RWPE2 (cell line): ENCODE data around the gene LDB3.

Source experiments
- ATAC-seq: fragments of 200-7000 bp; cut with Tn5 transposase; 3 replicates; pipeline ENCODE4 v1.9.1; 2021; ENCODE audit warnings: low read depth
- DNase-seq: peaks from one replicate; pipeline ENCODE4 v3.0.0-alpha.2; 2020; ENCODE audit warnings: low spot score
- H3K27ac ChIP-seq: fragments of 450-650 bp; 2 replicates; pipeline ENCODE4 v1.5.1; 2017; ENCODE audit warnings: mild to moderate bottlenecking; ENCODE audit not compliant: poor library complexity, severe bottlenecking
- H3K27me3 ChIP-seq: fragments of 250-450 bp; sonication (Bioruptor Pico); 2 replicates; pipeline ENCODE4 v1.5.1; 2021; ENCODE audit warnings: mild to moderate bottlenecking, moderate library complexity; ENCODE audit not compliant: insufficient read depth, poor library complexity, severe bottlenecking
- H3K36me3 ChIP-seq: fragments of 250-450 bp; sonication (Bioruptor Pico); 2 replicates; pipeline ENCODE4 v1.5.1; 2020; ENCODE audit warnings: low read depth, mild to moderate bottlenecking, moderate library complexity
- H3K4me1 ChIP-seq: fragments of 250-450 bp; sonication (Bioruptor Pico); 2 replicates; pipeline ENCODE4 v1.5.1; 2021; ENCODE audit warnings: mild to moderate bottlenecking, moderate library complexity; ENCODE audit not compliant: insufficient read depth, poor library complexity, severe bottlenecking
- H3K4me3 ChIP-seq: fragments of 250-450 bp; sonication (Bioruptor Pico); 2 replicates; pipeline ENCODE4 v1.5.1; 2021; ENCODE audit warnings: mild to moderate bottlenecking, moderate library complexity; ENCODE audit not compliant: severe bottlenecking
- H3K9me3 ChIP-seq: fragments of 250-450 bp; sonication (Bioruptor Pico); 2 replicates; pipeline ENCODE4 v1.5.1; 2021; ENCODE audit warnings: mild to moderate bottlenecking, moderate library complexity; ENCODE audit not compliant: severe bottlenecking
- CTCF ChIP-seq: fragments of 450-650 bp; IDR thresholded peaks from one replicate; pipeline ENCODE4 v1.5.1; 2017; ENCODE audit warnings: mild to moderate bottlenecking, moderate library complexity; ENCODE audit not compliant: poor library complexity, severe bottlenecking

Gene LDB3

GRCh38 chr10:86744067-86744725 is 75.9 kb downstream of the LDB3 start:
- no peaks in the 10 kb centered on the region for H3K9me3 ChIP-seq
- H3K27me3 ChIP-seq = no peaks in the 10 kb centered on the region
- no peak for ATAC-seq
- no peak overlapping the region for H3K27ac ChIP-seq
- no peak for DNase-seq
- no peak for TF ChIP-seq CTCF
- H3K4me3 ChIP-seq = no peak overlapping the region
- no peaks in the 10 kb centered on the region for H3K36me3 ChIP-seq
- no peaks in the 10 kb centered on the region for H3K4me1 ChIP-seq

DNA sequence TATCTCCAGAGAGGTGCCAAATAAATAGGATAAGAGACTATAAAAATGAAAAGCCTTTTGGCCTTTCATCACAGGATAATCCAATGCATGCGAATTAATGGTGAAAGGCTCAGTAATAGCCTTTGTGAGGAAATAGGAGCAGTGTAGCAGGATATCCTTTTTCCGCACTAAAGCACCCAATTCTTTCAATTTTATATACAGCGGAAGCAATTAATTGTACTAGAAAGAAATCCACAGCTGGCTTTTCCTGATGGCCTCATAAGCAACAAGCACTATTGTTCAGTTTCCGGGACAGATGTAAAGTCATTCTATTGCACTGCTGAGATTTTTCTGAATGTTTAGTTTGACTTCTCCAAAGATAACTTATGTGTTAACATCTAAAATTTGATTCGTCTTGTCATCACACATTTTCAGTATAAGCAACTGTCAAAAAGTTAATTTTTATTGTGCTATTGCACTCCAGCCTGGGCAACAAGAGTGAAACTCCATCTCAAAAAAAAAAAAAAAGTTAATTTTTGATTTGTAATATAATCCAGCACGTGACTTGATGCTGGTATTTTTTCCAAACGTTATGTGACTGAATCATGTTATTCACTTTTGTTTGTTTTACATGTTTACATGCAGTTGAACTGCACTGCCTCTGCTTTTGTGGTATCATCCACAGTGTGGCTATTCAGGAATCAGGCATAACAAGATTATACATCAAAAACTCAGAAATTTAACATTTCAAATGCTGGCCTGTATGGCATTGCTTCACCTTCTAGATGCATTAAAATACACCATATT is 79.7 kb downstream of the LDB3 start:
- Histone ChIP-seq H3K4me3 (no peak overlapping the region), H3K36me3 (no peaks in the 10 kb centered on the region), H3K4me1 (no peaks in the 10 kb centered on the region), H3K9me3 (no peaks in the 10 kb centered on the region), H3K27me3 (no peaks in the 10 kb centered on the region), H3K27ac (no peak overlapping the region)
- DNase-seq (no peak), ATAC-seq (no peak)
- no peak for TF ChIP-seq CTCF

- ATAC-seq (no peak), DNase-seq (no peak)
- Histone ChIP-seq H3K27ac (no peak overlapping the region), H3K4me3 (no peak overlapping the region), H3K9me3 (no peaks in the 10 kb centered on the region), H3K4me1 (peaks cover 5% of the 10 kb centered on the region), H3K27me3 (no peaks in the 10 kb centered on the region), H3K36me3 (no peaks in the 10 kb centered on the region)
- TF ChIP-seq CTCF = no peak
These were observed 81.5 kb downstream of the LDB3 start for GRCh38 chr10:86749854-86750253.

GRCh38 chr10:86751477-86751876 is 83.2 kb downstream of the LDB3 start:
- Histone ChIP-seq H3K27ac (no peak overlapping the region), H3K4me1 (peaks cover 5% of the 10 kb centered on the region), H3K9me3 (no peaks in the 10 kb centered on the region), H3K36me3 (no peaks in the 10 kb centered on the region), H3K4me3 (no peak overlapping the region), H3K27me3 (no peaks in the 10 kb centered on the region)
- ATAC-seq (no peak), DNase-seq (no peak)
- TF ChIP-seq CTCF = no peak

DNA sequence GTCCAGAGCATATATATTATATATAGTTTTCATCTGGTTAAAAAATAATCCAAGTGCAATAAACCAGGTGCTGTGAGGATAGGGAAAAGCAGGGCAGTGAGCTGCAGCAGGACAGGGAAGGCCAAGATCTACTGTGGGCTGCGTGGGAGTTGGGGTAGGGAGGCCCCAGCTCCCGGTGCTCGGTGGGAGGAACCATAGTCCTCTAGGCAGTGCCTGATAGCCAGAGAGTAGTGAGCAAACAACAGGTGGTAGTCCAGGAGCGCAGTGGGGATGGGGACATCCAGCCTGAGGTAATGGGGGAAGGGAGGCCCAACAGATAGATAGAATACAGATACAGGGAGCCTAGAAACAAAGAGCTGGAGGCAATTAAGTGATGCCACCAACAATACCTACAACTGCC is 84.0 kb downstream of the LDB3 start:
- H3K9me3 ChIP-seq = no peaks in the 10 kb centered on the region
- H3K36me3 ChIP-seq = no peaks in the 10 kb centered on the region
- H3K27ac ChIP-seq = no peak overlapping the region
- ATAC-seq (no peak), DNase-seq (no peak)
- H3K4me1 ChIP-seq = peaks cover 5% of the 10 kb centered on the region
- no peak for TF ChIP-seq CTCF
- H3K4me3 ChIP-seq = no peak overlapping the region
- no peaks in the 10 kb centered on the region for H3K27me3 ChIP-seq
